HG03354 (cell line): ENCODE data around the gene DPP6.

Source experiments
- ATAC-seq: cut with Tn5 transposase; IDR thresholded peaks from one replicate; pipeline ENCODE4 v1.9.1; 2021; ENCODE audit warnings: mild to moderate bottlenecking; ENCODE audit not compliant: unreplicated experiment, poor library complexity, severe bottlenecking

The DPP6 gene

DNA sequence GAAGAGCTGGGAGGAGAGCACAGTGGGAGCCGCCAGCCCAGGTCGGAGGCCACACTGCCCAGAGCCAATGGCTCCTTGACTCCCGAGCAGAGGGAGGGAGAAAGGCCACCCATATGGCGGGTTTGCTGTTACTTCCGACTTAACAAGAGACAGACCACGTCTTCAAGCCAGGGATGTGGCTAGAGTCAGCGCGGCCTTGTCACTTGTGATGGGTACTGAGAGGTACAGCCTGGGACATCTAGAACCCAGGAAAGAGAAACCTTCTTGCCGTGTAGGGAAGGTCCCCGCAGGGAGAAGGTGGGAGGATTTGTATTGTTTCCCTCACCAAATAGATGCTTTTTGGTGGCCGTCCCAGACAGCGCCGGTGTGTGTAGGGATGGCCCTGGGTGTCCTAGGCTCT lies 823.1 kb downstream of the DPP6 start:
- no peak for ATAC-seq

DNA sequence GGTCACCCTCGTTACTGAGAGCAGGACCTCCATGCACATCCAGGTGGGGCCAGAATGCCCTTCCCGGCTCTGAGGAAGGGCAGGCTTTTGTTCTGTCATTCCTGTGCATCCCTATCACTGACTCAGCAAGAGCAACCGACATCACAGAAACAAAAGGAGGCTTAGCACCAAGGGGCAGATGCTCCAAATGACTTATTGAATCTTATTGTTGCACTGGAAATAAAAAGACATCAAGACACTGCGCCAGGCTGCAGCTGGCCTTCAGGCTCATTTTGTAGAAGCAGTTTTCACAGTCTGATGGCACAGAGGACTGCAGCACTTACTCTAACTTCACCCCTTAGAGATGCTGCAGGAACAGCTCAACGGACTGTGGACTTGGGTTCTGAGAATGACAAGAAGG lies 824.3 kb downstream of the DPP6 start:
- ATAC-seq: no peak

DNA sequence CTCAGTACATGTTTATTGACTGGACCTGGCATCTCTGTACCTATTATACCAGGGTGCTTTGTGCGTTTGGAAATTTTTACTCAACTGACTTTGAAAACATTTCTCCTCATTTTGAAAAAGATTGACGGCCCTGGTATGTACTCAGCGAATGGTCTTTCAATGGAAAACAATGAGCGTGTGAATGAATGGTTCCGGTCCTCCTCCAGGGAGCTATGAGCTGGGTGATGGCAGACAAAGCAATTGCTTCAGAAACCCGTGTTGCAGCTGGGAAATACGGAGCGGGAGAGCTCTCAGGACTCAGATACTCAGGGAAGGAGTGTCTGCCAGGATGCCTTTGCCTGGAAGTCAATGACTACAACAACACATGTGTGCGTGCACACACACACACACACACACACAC lies 824.8 kb downstream of the DPP6 start:
- ATAC-seq: no peak

DNA sequence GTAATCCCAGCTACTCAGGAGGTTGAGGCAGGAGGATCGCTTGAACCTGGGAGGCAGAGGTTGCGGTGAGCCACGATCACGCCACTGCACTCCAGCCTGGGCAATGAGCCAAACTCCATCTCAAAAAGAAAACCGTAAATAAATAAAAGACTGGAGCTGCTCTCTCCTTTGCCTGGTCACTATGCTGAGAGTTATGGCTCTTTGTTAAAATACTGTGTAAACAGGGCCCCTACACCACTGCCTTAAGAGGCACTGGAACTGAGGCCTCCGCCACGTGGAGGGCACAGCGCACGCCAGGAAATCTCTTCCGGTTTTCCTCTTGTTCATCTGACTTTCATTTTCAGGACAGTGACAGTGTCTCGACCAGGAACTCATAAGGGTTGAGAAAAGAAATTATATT lies 827.4 kb downstream of the DPP6 start:
- ATAC-seq: no peak

DNA sequence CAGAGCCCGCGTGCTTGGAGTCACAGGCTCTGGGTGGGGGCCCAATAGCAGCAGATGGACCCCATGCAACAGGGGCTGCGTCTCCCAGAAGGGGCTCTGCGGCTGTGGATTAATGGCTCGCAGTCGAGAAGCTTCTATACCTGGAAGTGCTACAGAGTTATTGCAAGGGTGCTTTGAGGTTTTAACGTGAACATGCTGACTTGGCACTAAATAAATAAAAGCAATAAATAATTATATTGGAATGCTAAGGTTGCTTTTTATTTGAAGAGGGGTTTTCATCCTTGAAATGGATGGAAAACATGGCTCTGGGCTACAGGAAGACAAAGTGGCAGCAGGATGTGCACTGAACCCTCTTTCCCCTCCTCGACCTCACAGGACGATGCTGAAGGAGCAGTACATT lies 828.3 kb downstream of the DPP6 start:
- ATAC-seq: no peak

DNA sequence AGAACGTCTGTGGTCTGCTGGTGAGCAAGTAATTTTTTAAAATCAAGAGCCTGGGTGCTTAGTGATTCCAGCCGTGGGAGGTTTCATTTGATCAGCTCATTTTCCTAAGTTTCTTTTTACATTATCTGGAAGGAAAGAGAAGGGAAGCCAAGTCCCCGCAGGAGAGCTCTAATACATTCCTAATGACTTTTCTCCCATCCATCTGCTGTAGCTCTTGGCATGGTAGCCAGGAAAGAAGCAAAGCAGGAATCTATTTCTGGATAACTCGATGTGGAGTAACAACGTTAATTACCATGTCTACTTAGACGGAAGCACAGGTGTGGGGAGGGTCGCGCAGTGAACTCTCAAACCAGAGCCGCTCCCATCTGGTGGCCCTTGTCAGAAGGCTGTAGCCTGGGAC lies 828.8 kb downstream of the DPP6 start:
- no peak for ATAC-seq

DNA sequence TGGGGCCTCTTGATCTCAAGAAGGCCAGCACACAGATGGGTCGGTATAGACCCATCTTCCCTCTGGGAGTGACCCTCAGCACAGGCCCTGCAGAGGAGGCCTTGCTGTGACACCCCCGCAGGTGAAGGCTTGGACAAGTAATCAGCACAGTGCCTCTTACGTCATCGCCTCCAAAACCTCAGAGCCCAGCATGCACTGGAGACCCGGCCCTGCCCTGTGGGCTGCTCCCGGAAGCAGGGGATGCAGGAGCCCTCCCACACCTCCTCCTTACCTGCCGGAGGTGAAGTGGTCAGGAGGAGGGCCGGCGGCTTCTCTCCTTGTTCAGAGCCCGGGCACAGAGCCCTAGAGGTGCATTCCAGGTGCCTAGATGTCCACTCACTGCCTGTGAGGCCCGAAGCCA lies 829.3 kb downstream of the DPP6 start:
- no peak for ATAC-seq

DNA sequence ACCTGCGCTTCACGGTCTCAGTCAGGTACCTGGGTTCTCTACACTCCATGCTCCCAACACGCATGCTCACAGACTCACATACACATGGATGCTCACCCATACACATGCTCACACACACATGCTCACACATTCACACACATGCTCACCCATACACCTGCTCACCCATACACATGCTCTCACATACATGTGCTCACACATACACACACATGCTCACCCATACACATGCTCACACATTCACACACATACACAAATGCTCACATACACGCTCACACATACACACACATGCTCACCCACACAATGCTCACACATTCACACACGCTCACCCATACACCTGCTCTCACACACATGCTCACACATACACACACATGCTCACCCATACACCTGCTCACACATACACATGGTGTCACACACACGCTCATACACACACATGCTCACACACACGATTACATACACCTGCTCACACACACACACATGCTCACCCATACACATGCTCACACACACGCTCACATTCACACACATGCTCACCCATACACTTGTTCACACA lies 830.8 kb downstream of the DPP6 start:
- no peak for ATAC-seq

DNA sequence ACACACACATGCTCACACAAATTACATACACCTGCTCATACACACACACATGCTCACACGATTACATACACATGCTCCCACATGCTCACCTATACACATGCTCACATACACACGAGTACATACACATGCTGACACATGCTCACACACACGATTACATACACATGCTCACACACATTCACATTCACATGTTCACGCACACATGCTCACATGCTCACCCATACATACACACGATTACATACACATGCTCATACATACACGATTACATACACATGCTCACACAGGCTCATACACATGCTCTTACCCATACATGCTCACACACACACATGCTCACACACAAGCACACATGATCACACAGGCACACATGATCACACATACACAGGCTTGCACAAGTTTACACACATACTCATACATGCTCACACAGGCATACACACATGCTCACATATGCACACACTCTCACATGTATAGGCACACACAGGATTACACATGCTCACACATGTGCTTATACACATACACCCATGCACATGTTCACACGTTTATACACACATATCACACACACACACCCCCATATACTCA lies 832.2 kb downstream of the DPP6 start:
- ATAC-seq: no peak

DNA sequence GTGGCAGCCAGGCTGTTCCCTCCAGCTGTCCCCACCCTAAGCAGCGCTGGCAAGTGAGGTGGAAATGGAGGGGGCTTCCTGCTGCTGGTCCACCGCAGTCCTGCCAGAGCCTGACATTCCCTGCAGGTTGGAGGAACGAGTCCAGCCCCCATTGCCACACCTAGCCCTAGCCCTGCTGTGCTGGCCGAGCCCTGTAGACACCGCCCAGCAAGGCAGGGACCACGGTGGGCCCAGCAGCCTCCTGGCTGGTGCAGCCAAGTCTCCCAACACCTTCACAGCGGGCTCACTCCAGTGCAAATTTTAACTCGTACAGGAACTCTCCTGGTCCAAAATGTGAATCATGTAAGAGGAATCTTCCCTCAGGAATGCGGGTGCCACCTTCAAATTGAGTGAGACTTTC lies 834.4 kb downstream of the DPP6 start:
- ATAC-seq: no peak

DNA sequence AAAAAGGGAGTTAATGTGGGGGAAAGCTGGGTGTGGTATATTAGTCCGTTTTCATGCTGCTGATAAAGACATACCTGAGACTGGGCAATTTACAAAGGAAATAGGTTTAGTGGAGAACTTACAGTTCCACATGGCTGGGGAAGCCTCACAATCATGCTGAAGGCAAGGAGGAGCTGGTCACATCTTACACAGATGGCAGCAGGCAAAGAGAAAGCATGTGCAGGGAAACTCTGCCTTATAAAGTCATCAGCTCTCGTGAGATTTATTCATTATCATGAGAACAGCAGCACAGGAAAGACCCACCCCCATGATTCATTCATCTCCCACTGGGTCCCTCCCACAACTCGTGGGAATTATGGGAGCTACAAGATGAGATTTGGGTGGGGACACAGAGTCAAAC lies 836.5 kb downstream of the DPP6 start:
- ATAC-seq: no peak

DNA sequence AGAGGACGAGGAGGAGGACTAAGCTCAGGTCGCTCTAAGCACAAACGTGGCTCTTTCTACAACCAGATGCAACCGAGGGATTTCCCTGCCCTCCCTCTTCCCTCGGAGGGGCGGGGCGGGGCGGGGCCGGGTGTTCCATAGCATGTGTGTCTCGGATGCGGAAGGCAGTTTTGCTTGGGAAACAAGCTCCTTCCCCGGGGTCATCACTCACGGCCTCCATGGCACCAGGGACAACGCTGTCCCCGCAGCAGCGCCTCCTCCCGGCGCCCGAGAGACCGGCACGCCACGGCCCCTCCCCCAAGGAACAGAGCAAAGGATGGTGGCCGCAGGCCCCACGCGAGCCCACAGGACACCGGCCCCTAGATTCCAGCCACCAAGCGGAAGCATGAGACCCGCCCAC lies 840.3 kb downstream of the DPP6 start:
- ATAC-seq: no peak

DNA sequence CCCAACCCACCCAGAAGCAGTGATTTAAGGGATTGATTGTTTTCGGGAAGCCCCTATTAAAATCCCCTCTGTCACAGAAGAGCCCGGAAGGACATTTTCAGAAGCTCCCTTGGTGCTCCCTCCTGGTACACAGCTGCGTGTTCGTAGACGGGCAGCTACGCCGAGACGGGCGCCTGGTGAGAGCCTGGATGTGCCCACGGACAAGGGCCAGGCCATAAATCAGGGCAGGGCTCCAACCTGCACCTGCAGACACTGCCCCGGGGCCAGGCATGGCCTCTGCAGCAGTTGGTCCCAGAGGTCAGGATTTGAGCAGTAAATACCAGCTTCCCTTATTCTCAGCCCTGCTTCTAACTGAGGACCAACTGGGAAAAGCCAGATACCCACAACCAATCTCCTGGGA lies 843.9 kb downstream of the DPP6 start:
- ATAC-seq: no peak

DNA sequence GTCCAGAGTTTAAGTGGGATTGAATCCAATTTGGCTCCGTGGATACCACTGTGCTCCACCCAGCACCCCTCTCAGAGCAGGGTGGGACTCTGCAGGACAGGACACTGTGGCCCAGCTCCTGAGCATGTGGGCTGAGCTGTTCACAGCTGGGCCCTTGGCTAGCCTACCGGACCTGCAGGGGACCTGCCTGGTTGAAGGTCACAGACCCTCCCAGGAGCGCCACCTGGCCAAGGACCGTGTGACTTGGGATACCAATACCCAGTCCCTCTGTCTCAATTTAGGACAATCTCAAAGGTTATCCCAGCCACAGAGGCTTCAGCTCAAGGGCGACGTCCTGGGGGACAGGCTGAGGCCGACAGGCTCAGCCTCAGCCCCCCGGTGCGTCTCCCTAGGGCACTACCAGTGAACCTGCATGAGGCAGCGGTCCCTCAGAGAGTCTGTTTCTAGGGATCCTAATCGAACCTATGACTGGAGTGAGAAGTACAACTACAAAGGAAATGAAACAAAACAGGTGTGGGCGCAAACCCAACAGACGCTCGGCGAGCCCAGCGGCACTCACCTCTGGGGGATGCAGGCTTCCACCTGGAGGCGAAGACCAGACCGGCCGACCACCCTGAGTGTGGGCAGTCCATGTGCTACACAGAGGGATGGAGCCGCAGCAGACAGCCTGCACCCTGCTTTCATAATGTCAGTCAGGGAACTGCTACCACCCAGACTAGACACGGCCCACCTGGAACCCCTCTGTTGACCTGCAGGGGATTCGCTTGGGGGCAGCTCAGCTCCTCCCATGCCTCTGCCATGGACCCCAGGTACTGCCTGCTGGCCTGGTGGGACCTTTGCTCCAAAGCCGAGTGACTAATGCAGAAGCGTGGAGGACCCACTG lies 847.0 kb downstream of the DPP6 start:
- no peak for ATAC-seq

DNA sequence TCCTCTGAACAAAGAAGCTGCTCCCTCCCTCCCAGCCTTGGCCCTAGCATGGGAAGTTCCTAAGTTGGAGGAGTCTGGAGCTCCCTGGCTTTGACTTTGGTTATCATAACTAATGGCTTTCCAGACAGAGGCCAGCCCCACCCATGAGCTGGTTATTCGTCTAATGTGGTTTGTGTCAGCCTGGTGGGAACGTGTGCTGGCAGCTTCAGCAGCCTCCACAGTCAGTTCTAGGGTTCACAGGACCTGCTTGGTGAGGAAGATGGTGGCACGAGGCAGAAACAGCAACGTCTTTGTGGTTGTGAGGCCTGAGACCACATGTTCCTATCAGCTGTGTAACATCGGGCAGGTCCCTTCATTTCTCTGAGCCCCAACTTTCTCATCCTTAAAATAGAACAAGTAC lies 847.7 kb downstream of the DPP6 start:
- ATAC-seq: no peak

DNA sequence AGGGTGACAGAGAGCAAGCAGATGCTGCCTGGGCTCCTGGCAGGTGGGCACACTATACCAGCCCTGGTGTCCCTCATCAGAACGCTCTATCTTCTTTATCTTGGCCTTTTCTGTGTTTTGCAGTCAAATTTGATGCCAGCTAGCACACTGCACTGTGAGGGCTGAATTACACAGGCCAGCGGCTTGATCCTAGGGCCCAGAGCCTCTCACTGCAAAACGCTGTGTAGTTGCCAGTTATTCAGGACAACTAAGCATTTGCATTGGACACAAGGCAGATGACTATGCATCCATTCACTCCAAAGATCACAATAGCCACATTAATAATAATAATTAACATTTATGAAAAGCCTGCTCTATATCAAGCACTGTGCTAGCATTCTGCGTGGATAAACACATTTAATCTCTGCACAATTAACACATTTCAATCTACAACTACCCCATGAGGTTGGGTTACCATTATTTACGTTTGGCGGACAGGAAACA lies 850.4 kb downstream of the DPP6 start:
- ATAC-seq: no peak

DNA sequence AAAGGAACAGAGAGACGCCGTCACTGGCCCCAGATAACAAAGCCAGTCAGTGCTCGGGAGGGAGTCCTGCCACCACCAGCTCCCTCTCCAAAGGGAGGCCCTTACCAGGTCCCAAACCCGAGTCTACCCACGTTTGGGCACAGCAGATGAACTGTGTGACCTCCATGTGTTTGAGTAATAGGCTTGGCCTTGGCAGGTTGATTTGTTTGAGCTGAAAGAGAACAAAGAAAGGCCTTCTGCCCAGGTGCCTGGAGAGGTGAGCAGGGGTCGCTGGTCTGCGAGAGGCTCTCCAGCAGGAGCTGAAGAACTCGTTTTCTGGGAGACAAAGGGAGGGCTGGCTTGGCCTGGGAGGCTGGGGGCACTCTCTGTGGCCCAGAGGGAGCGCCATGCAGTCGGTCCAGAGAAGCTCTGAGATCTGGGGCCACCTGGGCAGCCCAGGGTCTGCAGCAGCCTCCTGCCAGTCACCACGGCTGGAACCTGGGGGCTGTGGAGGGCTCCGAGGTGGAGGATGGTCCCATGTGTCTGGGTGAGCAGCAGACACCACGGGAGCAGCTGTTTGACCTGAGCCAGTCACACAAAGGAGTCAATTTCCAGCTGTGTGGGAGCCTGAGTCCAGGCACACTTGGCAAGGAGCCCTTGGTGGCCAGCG lies 851.0 kb downstream of the DPP6 start:
- ATAC-seq: no peak

DNA sequence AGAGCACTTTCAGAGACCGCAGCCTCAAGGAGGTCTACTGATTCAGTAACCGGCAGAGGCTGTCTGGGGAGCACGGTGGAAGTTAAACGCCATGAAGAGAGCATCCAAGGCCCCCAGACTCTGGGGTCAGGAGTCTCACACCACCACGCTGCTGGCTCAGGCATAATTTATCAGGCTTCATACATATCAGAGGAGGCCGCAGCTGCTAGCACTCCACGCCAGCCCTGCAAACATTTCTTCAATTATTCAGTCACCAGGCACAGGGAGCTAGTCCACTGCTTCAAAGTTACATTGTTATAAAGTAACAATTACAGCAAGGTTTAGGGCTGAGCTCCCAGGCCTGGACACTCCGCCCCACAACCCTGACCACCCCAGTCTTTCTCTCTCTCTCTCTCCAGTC lies 852.9 kb downstream of the DPP6 start:
- no peak for ATAC-seq

DNA sequence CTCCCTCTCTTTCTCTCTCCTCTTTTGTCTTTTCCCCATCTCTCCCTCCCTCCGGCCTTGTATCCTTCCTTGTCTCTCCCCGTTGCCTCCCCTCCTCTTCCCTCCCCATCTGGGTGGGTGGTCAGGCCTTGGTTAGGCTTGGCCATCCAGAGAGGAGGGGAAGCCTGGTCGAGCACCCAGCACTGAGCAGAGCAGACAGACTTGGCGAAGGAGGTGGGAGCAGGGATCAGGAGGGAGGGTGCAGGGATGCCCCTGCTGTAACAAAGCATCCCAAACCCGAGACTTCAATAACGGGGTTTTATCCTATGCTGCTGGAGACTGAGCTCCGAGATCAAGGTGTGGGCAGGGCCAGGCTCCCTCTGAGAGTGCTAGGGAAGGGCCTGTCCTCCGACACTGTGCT lies 853.4 kb downstream of the DPP6 start:
- ATAC-seq: no peak

DNA sequence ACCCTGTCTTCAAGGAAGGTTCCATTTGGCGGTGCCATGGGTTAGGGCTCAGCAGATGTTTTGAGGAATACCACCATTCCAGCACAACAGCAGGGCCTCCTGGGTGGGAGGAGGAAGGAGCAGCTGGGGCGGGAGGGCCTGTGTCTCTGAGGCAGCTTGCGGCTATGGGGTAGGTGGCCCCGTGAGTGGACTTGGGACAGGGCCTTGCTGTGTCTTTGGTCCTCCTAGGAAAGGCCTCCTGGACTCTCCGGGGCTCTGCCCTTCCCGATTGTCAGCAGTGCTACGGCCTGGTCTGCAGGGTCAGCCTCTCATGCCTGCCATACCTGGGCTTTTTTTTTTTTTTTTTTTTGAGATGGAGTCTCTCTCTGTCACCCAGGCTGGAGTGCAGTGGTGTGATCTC lies 854.0 kb downstream of the DPP6 start:
- no peak for ATAC-seq
